ENCODE results near the gene IFNGR2.

The IFNGR2 gene

DNA sequence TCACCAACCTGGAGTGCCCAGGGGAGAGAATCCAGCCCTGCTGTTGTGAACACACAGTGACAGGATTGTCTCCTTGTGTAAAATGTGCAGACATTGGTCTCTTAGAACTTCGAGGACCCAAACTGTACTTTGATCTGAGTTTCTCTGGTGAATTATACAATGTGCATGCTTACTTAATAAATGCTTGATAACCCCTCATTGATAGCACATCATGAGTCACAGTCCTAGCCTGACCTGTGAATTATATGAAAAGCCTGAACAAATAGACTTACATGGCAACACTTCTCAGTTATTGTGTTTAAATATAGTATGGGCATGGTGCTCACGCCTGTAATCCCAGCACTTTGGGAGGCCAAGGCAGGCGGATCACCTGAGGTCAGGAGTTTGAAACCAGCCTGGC lies 22.6 kb downstream of the IFNGR2 start:
- no peak for DNase-seq (ENCODE audit: extremely low spot score)
- TF ChIP-seq HDGF (IDR thresholded peaks at IDR 0.05; ENCODE audit: borderline replicate concordance), result no peak
- CTCF ChIA-PET, result no interaction called here
- POLR2A ChIA-PET, result no interaction called here

DNA sequence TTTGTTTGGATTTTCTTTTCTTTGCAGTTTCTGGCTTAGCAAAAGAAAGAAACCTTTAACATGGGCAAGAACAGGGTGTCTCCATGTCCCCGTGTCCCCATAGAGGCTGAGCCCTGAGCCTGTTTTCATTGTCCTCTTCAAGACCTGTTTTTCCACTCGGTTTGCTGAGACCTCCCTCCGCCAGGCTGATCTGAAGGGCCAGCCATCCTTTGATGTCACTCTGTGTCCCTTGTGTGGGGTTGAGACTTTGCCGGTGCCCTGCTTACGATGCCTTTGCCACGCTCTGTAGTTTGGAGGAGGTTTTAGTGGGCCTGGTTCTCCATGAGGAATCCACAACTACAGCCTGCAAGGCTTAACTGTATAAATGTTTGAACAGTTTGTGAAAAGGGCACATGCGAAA lies 23.8 kb downstream of the IFNGR2 start:
- CTCF ChIA-PET, result interaction anchor here (0.9 kb wide), 1 partner anchor 66 kb away, joined by 4 read pairs; no protein-coding TSS in a partner anchor
- no peak for DNase-seq (ENCODE audit: extremely low spot score)
- TF ChIP-seq TARDBP (IDR thresholded peaks at IDR 0.05) (no peak), L3MBTL2 (conservative IDR thresholded peaks at IDR 0.05) (no peak), NFRKB (IDR thresholded peaks at IDR 0.05) (no peak), FOXM1 (IDR thresholded peaks at IDR 0.05; ENCODE audit: borderline replicate concordance) (no peak), HDGF (IDR thresholded peaks at IDR 0.05; ENCODE audit: borderline replicate concordance) (no peak), ARNT (IDR thresholded peaks at IDR 0.05) (no peak), CTBP1 (IDR thresholded peaks at IDR 0.05; ENCODE audit: borderline replicate concordance) (no peak), SP1 (IDR thresholded peaks at IDR 0.05) (no peak), FOXK2 (IDR thresholded peaks at IDR 0.05) (no peak), FOXA1 (IDR thresholded peaks at IDR 0.05) (no peak), ELF4 (IDR thresholded peaks at IDR 0.05) (no peak), SUZ12 (IDR thresholded peaks at IDR 0.05) (no peak), ZNF384 (IDR thresholded peaks at IDR 0.05) (no peak), BHLHE40 (IDR thresholded peaks at IDR 0.05; ENCODE audit: borderline replicate concordance) (no peak), LEF1 (IDR thresholded peaks at IDR 0.05; ENCODE audit: borderline replicate concordance) (no peak)
- TF ChIP-seq, protein P1, sequence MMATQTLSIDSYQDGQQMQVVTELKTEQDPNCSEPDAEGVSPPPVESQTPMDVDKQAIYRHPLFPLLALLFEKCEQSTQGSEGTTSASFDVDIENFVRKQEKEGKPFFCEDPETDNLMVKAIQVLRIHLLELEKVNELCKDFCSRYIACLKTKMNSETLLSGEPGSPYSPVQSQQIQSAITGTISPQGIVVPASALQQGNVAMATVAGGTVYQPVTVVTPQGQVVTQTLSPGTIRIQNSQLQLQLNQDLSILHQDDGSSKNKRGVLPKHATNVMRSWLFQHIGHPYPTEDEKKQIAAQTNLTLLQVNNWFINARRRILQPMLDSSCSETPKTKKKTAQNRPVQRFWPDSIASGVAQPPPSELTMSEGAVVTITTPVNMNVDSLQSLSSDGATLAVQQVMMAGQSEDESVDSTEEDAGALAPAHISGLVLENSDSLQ (IDR thresholded peaks at IDR 0.05), result no peak
- POLR2A ChIA-PET, result no interaction called here

DNA sequence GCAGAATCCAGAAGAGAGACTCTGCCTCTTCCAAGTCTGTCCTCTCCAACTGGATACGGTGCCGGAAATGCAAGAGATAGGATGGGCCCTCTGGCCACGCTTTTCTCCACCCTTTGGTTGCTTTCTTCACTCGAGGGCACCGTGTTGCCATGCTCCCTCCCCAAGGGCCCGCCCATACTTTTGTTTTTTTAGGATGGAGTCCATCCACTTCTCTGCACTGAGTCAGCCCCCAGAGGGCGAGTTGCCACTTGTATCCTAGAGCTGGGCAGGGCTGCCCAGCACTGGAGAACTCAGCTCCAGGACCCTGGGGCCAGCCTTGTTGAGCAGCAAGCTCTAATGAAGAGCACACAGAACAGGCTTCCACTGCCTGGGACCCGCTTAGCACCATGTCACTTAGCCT lies 25.5 kb downstream of the IFNGR2 start:
- no peak for DNase-seq (ENCODE audit: extremely low spot score)
- CTCF ChIA-PET, result no interaction called here
- POLR2A ChIA-PET, result no interaction called here
- TF ChIP-seq CTBP1 (IDR thresholded peaks at IDR 0.05; ENCODE audit: borderline replicate concordance), result no peak
- TF ChIP-seq BHLHE40 (IDR thresholded peaks at IDR 0.05; ENCODE audit: borderline replicate concordance), result no peak
- no peak for TF ChIP-seq FOXA1 (IDR thresholded peaks at IDR 0.05)
- TF ChIP-seq SP1 (IDR thresholded peaks at IDR 0.05), result no peak
- no peak for TF ChIP-seq ELF4 (IDR thresholded peaks at IDR 0.05)
- TF ChIP-seq NFRKB (IDR thresholded peaks at IDR 0.05), result no peak
- TF ChIP-seq FOXK2 (IDR thresholded peaks at IDR 0.05), result no peak
- TF ChIP-seq ZNF384 (IDR thresholded peaks at IDR 0.05), result no peak
- TF ChIP-seq FOXM1 (IDR thresholded peaks at IDR 0.05; ENCODE audit: borderline replicate concordance), result no peak
- no peak for TF ChIP-seq HDGF (IDR thresholded peaks at IDR 0.05; ENCODE audit: borderline replicate concordance)
- no peak for TF ChIP-seq TARDBP (IDR thresholded peaks at IDR 0.05)
- TF ChIP-seq, protein P1 (IDR thresholded peaks at IDR 0.05), result no peak
- TF ChIP-seq LEF1 (IDR thresholded peaks at IDR 0.05; ENCODE audit: borderline replicate concordance), result no peak
- TF ChIP-seq SUZ12 (IDR thresholded peaks at IDR 0.05), result no peak
- TF ChIP-seq ARNT (IDR thresholded peaks at IDR 0.05), result no peak
- TF ChIP-seq L3MBTL2 (conservative IDR thresholded peaks at IDR 0.05), result no peak

DNA sequence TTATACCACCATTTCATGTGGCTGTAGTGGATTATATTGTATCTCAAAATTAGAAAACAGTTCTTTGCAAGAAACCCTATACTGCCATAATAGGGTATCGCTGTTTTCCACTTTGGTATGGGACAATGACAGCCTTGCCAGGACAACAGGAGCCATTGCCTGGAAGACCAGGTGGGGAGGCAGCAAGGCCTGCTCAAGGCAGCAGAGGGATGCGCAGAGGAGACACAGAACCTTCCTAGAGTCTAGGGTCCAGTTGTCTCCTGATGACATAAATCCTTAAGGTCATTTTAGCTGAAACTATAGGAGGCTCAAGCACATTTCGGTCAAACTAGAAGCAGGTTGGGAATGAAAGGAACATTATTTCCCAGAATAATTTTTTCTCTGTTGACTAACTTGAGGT lies 27.6 kb downstream of the IFNGR2 start:
- no peak for DNase-seq (ENCODE audit: extremely low spot score)
- TF ChIP-seq ELF4 (IDR thresholded peaks at IDR 0.05), result no peak
- no peak for TF ChIP-seq L3MBTL2 (conservative IDR thresholded peaks at IDR 0.05)
- TF ChIP-seq ZNF384 (IDR thresholded peaks at IDR 0.05), result no peak
- no peak for TF ChIP-seq SP1 (IDR thresholded peaks at IDR 0.05)
- no peak for TF ChIP-seq FOXA1 (IDR thresholded peaks at IDR 0.05)
- TF ChIP-seq, protein P1 (IDR thresholded peaks at IDR 0.05), result no peak
- TF ChIP-seq LEF1 (IDR thresholded peaks at IDR 0.05; ENCODE audit: borderline replicate concordance), result no peak
- TF ChIP-seq HDGF (IDR thresholded peaks at IDR 0.05; ENCODE audit: borderline replicate concordance), result no peak
- TF ChIP-seq TARDBP (IDR thresholded peaks at IDR 0.05), result no peak
- no peak for TF ChIP-seq SUZ12 (IDR thresholded peaks at IDR 0.05)
- no peak for TF ChIP-seq CTBP1 (IDR thresholded peaks at IDR 0.05; ENCODE audit: borderline replicate concordance)
- TF ChIP-seq NFRKB (IDR thresholded peaks at IDR 0.05), result no peak
- no peak for TF ChIP-seq FOXK2 (IDR thresholded peaks at IDR 0.05)
- TF ChIP-seq BHLHE40 (IDR thresholded peaks at IDR 0.05; ENCODE audit: borderline replicate concordance), result no peak
- no peak for TF ChIP-seq ARNT (IDR thresholded peaks at IDR 0.05)
- no peak for TF ChIP-seq FOXM1 (IDR thresholded peaks at IDR 0.05; ENCODE audit: borderline replicate concordance)
- CTCF ChIA-PET, result no interaction called here
- POLR2A ChIA-PET, result no interaction called here

DNA sequence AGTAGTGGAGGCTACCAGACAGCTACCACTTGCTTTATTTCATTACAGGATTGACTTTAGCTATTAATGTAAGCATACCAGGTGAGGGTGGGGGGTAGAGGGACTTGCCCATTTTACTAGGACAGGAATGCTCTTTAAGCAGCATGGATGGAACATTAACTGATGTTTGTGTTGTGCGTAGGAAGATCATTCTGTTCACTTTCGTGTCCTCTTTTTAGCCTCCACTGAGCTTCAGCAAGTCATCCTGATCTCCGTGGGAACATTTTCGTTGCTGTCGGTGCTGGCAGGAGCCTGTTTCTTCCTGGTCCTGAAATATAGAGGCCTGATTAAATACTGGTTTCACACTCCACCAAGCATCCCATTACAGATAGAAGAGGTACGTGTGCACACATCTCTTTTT lies 29.3 kb downstream of the IFNGR2 start:
- ChIA-PET CTCF (interaction anchor here (0.6 kb wide), 1 partner anchor 71 kb away, joined by 3 read pairs; no protein-coding TSS in a partner anchor), POLR2A (no interaction called here)
- DNase-seq (ENCODE audit: extremely low spot score), result no peak
- TF ChIP-seq ZNF384 (IDR thresholded peaks at IDR 0.05) (no peak), HDGF (IDR thresholded peaks at IDR 0.05; ENCODE audit: borderline replicate concordance) (no peak), BHLHE40 (IDR thresholded peaks at IDR 0.05; ENCODE audit: borderline replicate concordance) (no peak), L3MBTL2 (conservative IDR thresholded peaks at IDR 0.05) (no peak), SP1 (IDR thresholded peaks at IDR 0.05) (no peak), CTBP1 (IDR thresholded peaks at IDR 0.05; ENCODE audit: borderline replicate concordance) (no peak), TARDBP (IDR thresholded peaks at IDR 0.05) (no peak)

DNA sequence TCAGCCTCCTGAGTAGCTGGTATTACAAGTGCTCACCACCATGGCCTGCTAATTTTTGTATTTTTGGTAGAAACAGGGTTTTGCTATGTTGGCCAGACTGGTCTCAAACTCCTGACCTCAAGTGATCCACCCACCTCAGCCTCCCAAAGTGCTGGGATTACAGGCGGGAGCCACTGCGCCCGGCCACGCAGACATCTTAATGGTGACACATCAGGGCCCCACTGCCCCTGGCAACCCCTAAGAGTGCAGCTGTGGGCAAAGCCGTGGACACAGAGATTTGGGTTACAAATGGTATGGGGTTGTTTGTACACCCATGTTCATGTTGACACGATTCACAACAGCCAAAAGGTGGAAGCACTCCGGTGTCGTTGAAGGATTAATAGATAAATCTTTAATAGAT lies 29.8 kb downstream of the IFNGR2 start:
- DNase-seq (ENCODE audit: extremely low spot score), result no peak
- no peak for TF ChIP-seq LEF1 (IDR thresholded peaks at IDR 0.05; ENCODE audit: borderline replicate concordance)
- TF ChIP-seq, protein P1 (IDR thresholded peaks at IDR 0.05), result no peak
- no peak for TF ChIP-seq FOXK2 (IDR thresholded peaks at IDR 0.05)
- no peak for TF ChIP-seq HDGF (IDR thresholded peaks at IDR 0.05; ENCODE audit: borderline replicate concordance)
- TF ChIP-seq CTBP1 (IDR thresholded peaks at IDR 0.05; ENCODE audit: borderline replicate concordance), result no peak
- TF ChIP-seq BHLHE40 (IDR thresholded peaks at IDR 0.05; ENCODE audit: borderline replicate concordance), result no peak
- no peak for TF ChIP-seq L3MBTL2 (conservative IDR thresholded peaks at IDR 0.05)
- no peak for TF ChIP-seq ZNF384 (IDR thresholded peaks at IDR 0.05)
- no peak for TF ChIP-seq TARDBP (IDR thresholded peaks at IDR 0.05)
- TF ChIP-seq FOXA1 (IDR thresholded peaks at IDR 0.05), result no peak
- TF ChIP-seq NFRKB (IDR thresholded peaks at IDR 0.05), result no peak
- TF ChIP-seq SUZ12 (IDR thresholded peaks at IDR 0.05), result no peak
- TF ChIP-seq FOXM1 (IDR thresholded peaks at IDR 0.05; ENCODE audit: borderline replicate concordance), result no peak
- no peak for TF ChIP-seq SP1 (IDR thresholded peaks at IDR 0.05)
- POLR2A ChIA-PET, result no interaction called here
- CTCF ChIA-PET, result interaction anchor here (0.6 kb wide), 1 partner anchor 72 kb away, joined by 3 read pairs; no protein-coding TSS in a partner anchor
